Naive thymus-derived CD4-positive, alpha-beta T cell (primary cell): ENCODE measurements around the gene NPHS2. TPM values are rescaled to one million over a fixed set of nuclear protein-coding genes. Genes with fewer than 3 reads are reported as not detected.

ENCODE experiments used
- ATAC-seq: fragments of 150-1000 bp; cut with Tn5 transposase; 2 replicates; pipeline ENCODE4 v1.10.0; 2021; ENCODE audit warnings: mild to moderate bottlenecking, moderate library complexity
- CTCF ChIA-PET: fragments of 350-600 bp; sonication (Branson Sonifier 250); formaldehyde crosslinking; loops from one replicate; lab custom pipeline; 2021; ENCODE audit warnings: antibody characterized with exemption; lab: Charles Lee
- POLR2A ChIA-PET: fragments of 350-600 bp; sonication (Branson Sonifier 250); formaldehyde crosslinking; loops from one replicate; lab custom pipeline; 2021; ENCODE audit warnings: antibody characterized with exemption, inconsistent platforms; lab: Charles Lee
- DNase-seq, 9 donors: peaks; one replicate each; pipeline versions ENCODE4 v3.0.0 to v3.0.0-alpha.2; 2020 to 2022; ENCODE audit warnings: mixed read lengths in 1 of 9
- H3K27ac ChIP-seq: one replicate; pipeline ENCODE4 v1.7.0; 2013; ENCODE audit warnings: mild to moderate bottlenecking, low read depth, low read length, moderate library complexity
- H3K27me3 ChIP-seq, 2 donors: one replicate each; pipeline ENCODE4 v1.7.0; 2013; ENCODE audit warnings: low read length in 2 of 2, mild to moderate bottlenecking in 2 of 2, moderate library complexity in 2 of 2; ENCODE audit not compliant: control insufficient read depth in 2 of 2, insufficient read depth in 2 of 2
- H3K36me3 ChIP-seq, 3 experiments: 1 replicate in 2 of 3; 2 replicates in 1 of 3; pipeline ENCODE4 v1.7.0; 2013; ENCODE audit warnings: low read length in 3 of 3, mild to moderate bottlenecking in 3 of 3, moderate library complexity in 1 of 3; ENCODE audit not compliant: insufficient read depth in 3 of 3, control insufficient read depth in 2 of 3
- H3K4me1 ChIP-seq, 2 donors: one replicate each; pipeline ENCODE4 v1.7.0; 2013; ENCODE audit warnings: low read length in 2 of 2, mild to moderate bottlenecking in 2 of 2, moderate library complexity in 1 of 2; ENCODE audit not compliant: control insufficient read depth in 2 of 2, insufficient read depth in 2 of 2
- H3K4me3 ChIP-seq: 2 replicates; pipeline ENCODE4 v1.7.0; 2013; ENCODE audit warnings: mild to moderate bottlenecking, low read length
- H3K9me3 ChIP-seq, 3 experiments: 1 replicate in 2 of 3; 2 replicates in 1 of 3; pipeline ENCODE4 v1.7.0; 2013; ENCODE audit warnings: low read length in 3 of 3; ENCODE audit not compliant: control insufficient read depth in 2 of 3
- H3K27ac Mint-ChIP-seq, 9 donors: one replicate each; pipeline ENCODE4 v1.8.0; 2020 to 2022; ENCODE audit warnings: mixed read lengths in 9 of 9, mild to moderate bottlenecking in 8 of 9, moderate library complexity in 5 of 9, inconsistent platforms in 2 of 9
- H3K27me3 Mint-ChIP-seq, 5 donors: one replicate each; pipeline ENCODE4 v1.8.0; 2021 to 2022; ENCODE audit warnings: mixed read lengths in 5 of 5, mild to moderate bottlenecking in 1 of 5
- H3K36me3 Mint-ChIP-seq, 5 donors: one replicate each; pipeline ENCODE4 v1.8.0; 2020 to 2022; ENCODE audit warnings: mixed read lengths in 5 of 5, mild to moderate bottlenecking in 3 of 5, inconsistent platforms in 1 of 5
- H3K4me1 Mint-ChIP-seq, 7 donors: one replicate each; pipeline ENCODE4 v1.8.0; 2020 to 2022; ENCODE audit warnings: mixed read lengths in 7 of 7, mild to moderate bottlenecking in 3 of 7, inconsistent platforms in 1 of 7
- H3K4me3 Mint-ChIP-seq, 10 donors: one replicate each; pipeline ENCODE4 v1.8.0; 2020 to 2022; ENCODE audit warnings: mild to moderate bottlenecking in 10 of 10, mixed read lengths in 10 of 10, moderate library complexity in 6 of 10, inconsistent platforms in 2 of 10
- H3K9me3 Mint-ChIP-seq, 11 donors: one replicate each; pipeline ENCODE4 v1.8.0; 2020 to 2022; ENCODE audit warnings: mixed read lengths in 11 of 11, mild to moderate bottlenecking in 4 of 11, inconsistent platforms in 1 of 11, moderate library complexity in 1 of 11
- intact Hi-C, 2 donors: fragments of 100-400 bp; cut with micrococcal nuclease; formaldehyde crosslinking; loops; one replicate each; pipeline ENCODE4 v1.15.1; 2023
- polyA plus RNA-seq, 2 donors: library from polyadenylated mRNA; unstranded; fragments of 300-500 nt; fragmentation: Illumina TruSeq; gene quantifications; one replicate each; pipeline ENCODE4 v1.2.3, GENCODE V29; 2021
- total RNA-seq, 6 experiments: library from RNA in 5 of 6; stranded (reverse) in 5 of 6; gene quantifications; 1 replicate in 5 of 6; 2 replicates in 1 of 6; pipeline ENCODE4 v1.2.3 and lab custom pipeline; 2021 to 2026

NPHS2 gene
- total and polyA plus RNA-seq, 7 experiments from 2014 or later: not detected

- ChIA-PET CTCF (no interaction called here), POLR2A (no interaction called here)
- Histone ChIP-seq H3K36me3 (no peaks in the 10 kb centered on the region), H3K4me3 (no peak overlapping the region), H3K9me3 (no peaks in the 10 kb centered on the region), H3K27me3 (no peaks in the 10 kb centered on the region), H3K27ac (no peak overlapping the region), H3K4me1 (no peaks in the 10 kb centered on the region)
- no peak for DNase-seq
- Mint-ChIP-seq H3K4me3 (no peak overlapping the region), H3K27me3 (peaks cover 0 to 7% (median 0%) of the 10 kb centered on the region in 5 donors), H3K36me3 (no peaks in the 10 kb centered on the region), H3K4me1 (no peaks in the 10 kb centered on the region), H3K27ac (no peak overlapping the region), H3K9me3 (peaks cover 0 to 1% (median 0%) of the 10 kb centered on the region in 11 donors)
- intact Hi-C loops: no loop called here
- no peak for ATAC-seq
Observed at GRCh38 chr1:179548666-179549367, 26.9 kb downstream of the NPHS2 start.

- DNase-seq: no peak
- peaks cover 0 to 2% (median 0%) of the 10 kb centered on the region in 11 donors for H3K9me3 Mint-ChIP-seq
- POLR2A ChIA-PET: no interaction called here
- peaks cover 0 to under 1% of the 10 kb centered on the region in 2 donors for H3K27me3 ChIP-seq
- no peak for ATAC-seq
- no peak overlapping the region for H3K4me3 ChIP-seq
- H3K36me3 Mint-ChIP-seq: no peaks in the 10 kb centered on the region
- no peak overlapping the region for H3K27ac Mint-ChIP-seq
- no peaks in the 10 kb centered on the region for H3K4me1 ChIP-seq
- H3K36me3 ChIP-seq: no peaks in the 10 kb centered on the region
- no peak overlapping the region for H3K27ac ChIP-seq
- H3K27me3 Mint-ChIP-seq: peaks cover 0 to 12% (median 7%) of the 10 kb centered on the region in 5 donors
- CTCF ChIA-PET: no interaction called here
- no peaks in the 10 kb centered on the region for H3K9me3 ChIP-seq
- intact Hi-C loops: no loop called here
- H3K4me3 Mint-ChIP-seq: no peak overlapping the region
- no peaks in the 10 kb centered on the region for H3K4me1 Mint-ChIP-seq
Observed at GRCh38 chr1:179547021-179547535, 28.7 kb downstream of the NPHS2 start.

GRCh38 chr1:179545321-179545720, 30.4 kb downstream of the NPHS2 start:
- no peaks in the 10 kb centered on the region for H3K36me3 Mint-ChIP-seq
- no peak overlapping the region for H3K27ac Mint-ChIP-seq
- H3K4me1 ChIP-seq: no peaks in the 10 kb centered on the region
- peaks cover 0 to 15% (median 7%) of the 10 kb centered on the region in 5 donors for H3K27me3 Mint-ChIP-seq
- peaks cover 0 to 3% of the 10 kb centered on the region in 2 donors for H3K27me3 ChIP-seq
- POLR2A ChIA-PET: no interaction called here
- H3K4me3 ChIP-seq: no peak overlapping the region
- no peaks in the 10 kb centered on the region for H3K4me1 Mint-ChIP-seq
- no peak overlapping the region for H3K4me3 Mint-ChIP-seq
- no peak overlapping the region for H3K27ac ChIP-seq
- no peaks in the 10 kb centered on the region for H3K36me3 ChIP-seq
- intact Hi-C loops: no loop called here
- H3K9me3 ChIP-seq: no peaks in the 10 kb centered on the region
- DNase-seq (no peak), ATAC-seq (no peak)
- H3K9me3 Mint-ChIP-seq: peaks cover 0 to 2% (median 0%) of the 10 kb centered on the region in 11 donors
- CTCF ChIA-PET: no interaction called here

GRCh38 chr1:179541774-179542173, 34.0 kb downstream of the NPHS2 start:
- Mint-ChIP-seq H3K27me3 (peaks cover 0 to 20% (median 7%) of the 10 kb centered on the region in 5 donors), H3K36me3 (no peaks in the 10 kb centered on the region), H3K4me3 (no peak overlapping the region), H3K9me3 (peaks cover 0 to 23% (median 4%) of the 10 kb centered on the region in 11 donors), H3K4me1 (no peaks in the 10 kb centered on the region), H3K27ac (no peak overlapping the region)
- no peaks in the 10 kb centered on the region for H3K4me1 ChIP-seq
- intact Hi-C loops: no loop called here
- no peaks in the 10 kb centered on the region for H3K36me3 ChIP-seq
- POLR2A ChIA-PET: no interaction called here
- H3K27ac ChIP-seq: no peak overlapping the region
- CTCF ChIA-PET: no interaction called here
- ATAC-seq: no peak
- no peak for DNase-seq
- H3K9me3 ChIP-seq: no peaks in the 10 kb centered on the region
- H3K27me3 ChIP-seq: peaks cover 0 to 3% of the 10 kb centered on the region in 2 donors
- H3K4me3 ChIP-seq: no peak overlapping the region

- Histone ChIP-seq H3K4me1 (no peaks in the 10 kb centered on the region), H3K27ac (no peak overlapping the region), H3K4me3 (no peak overlapping the region), H3K27me3 (no peaks in the 10 kb centered on the region), H3K36me3 (no peaks in the 10 kb centered on the region), H3K9me3 (no peaks in the 10 kb centered on the region)
- no peak for DNase-seq
- POLR2A ChIA-PET: no interaction called here
- Mint-ChIP-seq H3K4me1 (no peaks in the 10 kb centered on the region), H3K27ac (no peak overlapping the region), H3K9me3 (peaks cover 0 to 6% (median 3%) of the 10 kb centered on the region in 11 donors), H3K4me3 (no peak overlapping the region), H3K36me3 (no peaks in the 10 kb centered on the region), H3K27me3 (peaks cover 0 to 13% (median 9%) of the 10 kb centered on the region in 5 donors)
- CTCF ChIA-PET: no interaction called here
- no peak for ATAC-seq
- intact Hi-C loops: no loop called here
Observed at GRCh38 chr1:179530352-179530751, 45.4 kb downstream of the NPHS2 start.

GRCh38 chr1:179529482-179530195, 46.1 kb downstream of the NPHS2 start:
- Histone ChIP-seq H3K9me3 (no peaks in the 10 kb centered on the region), H3K27me3 (no peaks in the 10 kb centered on the region), H3K36me3 (no peaks in the 10 kb centered on the region), H3K4me1 (no peaks in the 10 kb centered on the region), H3K4me3 (no peak overlapping the region), H3K27ac (no peak overlapping the region)
- Mint-ChIP-seq H3K27ac (no peak overlapping the region), H3K27me3 (peaks cover 0 to 20% (median 15%) of the 10 kb centered on the region in 5 donors), H3K4me3 (no peak overlapping the region), H3K36me3 (no peaks in the 10 kb centered on the region), H3K4me1 (no peaks in the 10 kb centered on the region), H3K9me3 (peaks cover 0 to 7% (median 2%) of the 10 kb centered on the region in 11 donors)
- CTCF ChIA-PET: no interaction called here
- POLR2A ChIA-PET: no interaction called here
- ATAC-seq (no peak), DNase-seq (no peak)
- intact Hi-C loops: no loop called here
